ENCODE measurements around the gene PRKCE.

PRKCE gene

DNA sequence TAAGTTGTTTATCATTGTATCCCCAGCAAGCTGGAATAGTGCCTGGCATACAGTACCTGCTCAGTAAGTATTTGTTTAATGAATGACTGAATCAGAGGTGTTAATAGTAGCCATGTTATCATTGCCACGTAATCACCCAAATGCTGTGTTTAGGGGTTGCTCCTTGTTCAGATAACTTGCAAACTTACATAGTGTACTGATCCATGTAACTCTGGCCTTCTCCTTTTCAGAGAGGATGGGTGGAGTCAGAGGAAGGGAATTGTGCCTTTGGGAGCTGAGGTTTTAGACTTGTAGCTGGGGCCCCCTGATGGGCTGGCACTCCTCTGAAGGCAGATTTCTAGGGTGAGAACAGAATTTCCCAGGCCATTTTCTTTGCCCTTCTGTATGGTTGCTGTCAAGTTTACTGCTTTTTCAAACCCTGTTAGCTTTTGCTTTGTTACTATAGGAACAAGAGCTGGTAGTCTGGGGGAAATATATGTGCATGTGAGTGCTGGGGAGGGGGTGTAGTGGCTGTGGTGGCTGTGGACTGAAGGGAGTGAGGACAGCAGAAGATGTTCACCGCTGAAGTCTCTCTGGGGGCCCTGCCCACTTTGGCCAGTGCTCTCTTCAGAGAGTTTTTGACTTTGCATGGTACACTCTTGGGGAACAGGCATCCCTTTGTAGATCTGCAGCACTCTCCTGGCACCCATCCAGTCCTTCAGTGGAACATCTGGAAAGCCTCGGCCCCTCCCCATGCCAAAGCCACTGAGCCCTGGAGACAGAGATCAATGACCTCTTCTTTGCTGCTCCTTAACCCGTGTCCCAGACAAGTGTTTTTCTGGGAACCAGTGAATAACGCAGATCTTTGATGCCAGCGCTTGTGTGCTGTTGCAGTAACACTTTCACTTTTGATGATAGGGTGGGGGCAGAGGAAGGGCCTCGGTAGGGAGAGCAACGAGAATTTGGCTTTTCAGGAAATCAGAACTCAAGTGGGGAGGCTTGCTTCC lies 209.0 kb downstream of the PRKCE start:
- no peak for DNase-seq (ENCODE audit: low read depth)

DNA sequence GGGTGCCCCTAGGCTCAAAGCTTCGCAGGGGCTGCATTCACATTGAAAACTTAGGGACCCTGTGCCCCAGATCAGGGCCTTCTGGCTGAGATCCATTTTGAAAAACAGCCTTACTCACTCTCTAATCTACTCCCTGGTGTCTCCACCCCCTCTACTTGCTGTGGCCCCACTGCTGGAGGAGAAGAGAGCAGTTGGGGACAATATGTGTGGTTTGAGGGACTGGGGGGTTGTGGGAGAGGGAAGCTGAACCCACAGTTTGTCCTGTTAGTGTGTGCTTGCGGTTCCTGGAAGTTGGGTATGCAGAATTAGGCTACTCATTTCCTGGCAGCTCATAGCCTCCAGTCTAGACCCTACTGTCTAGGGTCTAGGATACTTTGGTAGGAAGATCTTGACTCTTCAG lies 211.4 kb downstream of the PRKCE start:
- no peak for DNase-seq (ENCODE audit: low read depth)

DNA sequence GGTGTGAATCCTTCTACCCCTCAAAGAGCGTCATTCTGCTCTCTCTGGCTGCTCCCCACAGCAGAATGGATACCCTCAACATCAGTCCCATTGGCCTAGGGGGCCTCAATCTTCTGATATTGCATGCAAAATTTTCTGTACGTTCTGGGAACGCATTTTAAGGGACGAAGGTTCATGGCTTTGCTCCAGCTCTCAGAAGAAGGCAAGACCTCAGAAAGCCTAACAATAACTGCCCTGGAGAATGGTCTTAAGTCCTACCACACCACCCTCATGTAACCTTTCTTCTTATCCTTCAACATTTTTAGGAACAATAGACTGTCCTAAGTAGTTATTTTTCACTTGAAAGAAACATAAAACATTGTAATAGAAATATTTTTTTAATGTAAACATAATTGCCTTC lies 212.6 kb downstream of the PRKCE start:
- DNase-seq (ENCODE audit: low read depth): no peak

DNA sequence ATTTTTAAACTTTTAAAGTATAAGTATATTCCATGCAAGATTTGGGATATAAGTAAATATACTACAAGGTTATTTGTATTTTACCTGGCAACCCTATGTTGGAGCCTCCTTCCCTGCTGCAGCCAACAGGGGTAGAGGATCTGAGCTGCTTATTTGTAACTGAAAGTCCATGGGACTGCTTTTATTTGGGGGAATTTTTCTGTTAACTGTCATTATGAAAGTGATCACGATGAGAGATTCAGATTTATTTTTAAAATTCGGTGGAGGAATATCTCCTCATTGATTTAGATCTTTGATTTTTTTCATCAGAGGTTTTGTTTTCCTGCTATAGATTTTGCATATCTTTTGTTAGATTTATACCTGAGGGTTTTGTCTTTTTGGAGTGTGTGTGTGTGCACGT lies 215.9 kb downstream of the PRKCE start:
- no peak for DNase-seq (ENCODE audit: low read depth)

DNA sequence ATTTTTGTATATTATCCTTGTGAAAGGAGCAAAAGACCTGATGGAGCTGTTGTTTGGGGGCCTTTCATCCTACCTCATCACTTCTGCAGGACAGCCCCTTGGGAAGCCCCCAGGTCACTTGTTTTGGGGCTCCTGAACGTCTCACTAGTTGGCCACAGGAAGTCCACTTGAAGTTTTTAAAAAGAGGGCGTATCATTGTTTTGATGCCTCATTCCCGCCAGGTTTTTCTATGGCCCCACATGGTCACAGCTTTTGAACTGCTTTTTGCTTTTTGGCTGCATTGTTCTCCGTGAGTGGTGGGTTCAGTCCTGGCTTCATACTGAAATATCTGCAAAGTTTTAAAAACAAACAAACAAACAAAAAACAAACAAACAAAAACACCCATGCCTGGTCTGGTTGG lies 216.3 kb downstream of the PRKCE start:
- no peak for DNase-seq (ENCODE audit: low read depth)

DNA sequence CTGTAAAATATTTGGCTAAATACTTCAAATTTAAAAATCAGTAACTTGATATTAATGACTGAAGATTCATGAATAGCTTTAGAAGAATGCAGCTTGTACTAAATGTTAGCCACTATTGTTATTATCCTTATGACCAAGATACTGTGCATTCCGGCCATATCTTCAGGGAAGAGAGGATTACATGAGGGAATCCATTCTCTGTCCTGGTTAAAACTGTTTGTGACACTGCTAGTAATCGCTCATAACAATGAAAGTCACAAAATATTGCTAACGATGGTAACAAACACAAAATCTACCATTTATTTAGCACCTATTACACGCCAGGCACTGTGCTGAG lies 217.7 kb downstream of the PRKCE start:
- peak; percentile 12 for DNase-seq (ENCODE audit: low read depth)

DNA sequence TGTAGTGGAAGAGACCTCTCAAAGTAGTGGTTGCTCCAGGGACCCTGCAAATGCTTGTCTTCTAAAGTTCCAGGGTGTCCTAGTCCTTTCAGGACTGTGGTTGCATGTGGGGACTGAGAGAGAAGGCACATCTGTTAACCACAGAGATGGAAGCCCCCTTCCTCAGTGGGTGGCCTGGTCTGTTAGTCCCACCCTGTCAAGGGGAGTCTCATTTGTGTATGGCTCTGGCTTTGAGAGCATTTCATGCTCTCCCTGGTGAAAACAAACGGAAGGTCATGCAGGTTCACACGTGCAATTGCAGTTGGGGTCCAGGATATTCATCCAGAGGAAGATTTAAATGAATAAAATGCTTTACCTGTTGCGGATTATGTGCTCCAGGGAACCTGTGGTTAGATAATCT lies 219.6 kb downstream of the PRKCE start:
- no peak for DNase-seq (ENCODE audit: low read depth)

DNA sequence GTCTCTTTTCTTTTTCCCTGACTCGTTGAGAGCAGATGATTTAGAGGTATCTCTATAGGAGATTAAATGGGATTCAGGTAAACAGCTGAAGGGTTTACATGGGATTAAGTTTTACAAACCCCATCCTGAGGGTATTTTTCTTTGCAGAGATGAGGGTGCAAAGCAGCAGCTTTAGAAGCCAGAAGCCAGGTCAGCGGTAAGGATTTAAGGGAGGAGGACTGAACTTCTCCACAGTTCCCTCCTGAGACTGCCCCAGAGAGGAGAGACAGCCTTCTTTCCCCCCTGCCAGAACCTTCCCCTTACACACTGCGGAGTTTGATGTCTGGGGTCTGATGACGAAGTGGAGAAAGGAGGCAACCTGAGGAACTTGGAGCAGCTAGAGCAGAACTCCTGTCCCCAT lies 220.1 kb downstream of the PRKCE start:
- no peak for DNase-seq (ENCODE audit: low read depth)

DNA sequence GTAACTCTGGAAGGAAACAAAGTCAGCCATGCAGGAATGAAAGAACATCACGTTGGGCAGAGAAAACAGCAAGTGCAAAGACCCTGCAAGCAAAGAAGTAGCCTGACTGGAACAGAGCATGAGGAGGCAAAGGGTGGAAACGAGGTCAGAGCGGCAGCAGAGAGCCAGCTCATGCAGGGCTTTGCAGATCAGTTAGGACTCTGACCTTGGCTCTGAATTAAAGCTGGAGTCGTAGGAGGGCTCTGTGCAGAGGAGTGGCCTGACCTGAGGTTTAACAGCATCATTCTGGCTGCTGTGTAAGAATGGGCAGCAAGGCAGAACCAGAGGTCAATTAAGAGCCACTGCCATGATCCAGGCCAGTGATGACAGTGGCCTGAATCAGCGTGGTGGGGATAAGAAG lies 220.7 kb downstream of the PRKCE start:
- no peak for DNase-seq (ENCODE audit: low read depth)

DNA sequence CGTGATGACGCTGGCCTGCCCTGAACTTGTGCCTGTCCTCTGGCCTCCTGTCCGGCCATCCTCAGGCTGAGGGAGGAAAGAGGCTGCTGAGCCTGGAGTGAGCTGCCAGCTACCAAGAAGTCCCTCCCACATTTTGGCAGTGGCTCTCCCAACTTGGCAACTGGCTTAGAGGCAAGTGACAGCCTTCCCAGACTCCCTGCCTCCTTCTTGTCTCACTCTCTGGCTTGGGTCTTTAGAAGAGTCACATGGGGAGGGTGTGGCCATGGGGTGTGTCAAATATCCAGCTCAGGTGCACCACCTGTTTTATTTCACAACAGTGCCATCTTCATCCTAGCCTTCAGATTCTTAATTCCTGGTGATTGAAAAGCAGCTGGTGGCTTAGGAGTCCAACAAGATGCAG lies 222.9 kb downstream of the PRKCE start:
- DNase-seq (ENCODE audit: low read depth): no peak

DNA sequence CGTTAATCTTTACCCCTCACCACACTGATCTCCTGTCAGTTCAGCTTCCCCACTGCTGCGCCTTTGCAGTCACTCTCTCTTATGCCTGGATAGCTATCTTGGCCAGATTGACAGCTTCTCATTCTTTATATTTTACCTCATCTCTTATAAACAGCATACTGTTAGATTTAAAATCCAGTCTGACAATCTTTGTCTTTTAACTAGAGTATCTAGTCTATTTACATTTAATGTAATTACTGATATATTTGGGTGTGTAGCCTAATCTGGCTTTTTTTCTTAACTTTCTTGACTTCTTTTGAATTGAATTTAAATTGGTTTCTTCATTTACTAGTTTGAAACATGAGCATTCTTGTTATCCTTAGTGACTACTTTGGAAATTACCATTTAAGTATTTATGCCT lies 225.1 kb downstream of the PRKCE start:
- DNase-seq (ENCODE audit: low read depth): no peak

DNA sequence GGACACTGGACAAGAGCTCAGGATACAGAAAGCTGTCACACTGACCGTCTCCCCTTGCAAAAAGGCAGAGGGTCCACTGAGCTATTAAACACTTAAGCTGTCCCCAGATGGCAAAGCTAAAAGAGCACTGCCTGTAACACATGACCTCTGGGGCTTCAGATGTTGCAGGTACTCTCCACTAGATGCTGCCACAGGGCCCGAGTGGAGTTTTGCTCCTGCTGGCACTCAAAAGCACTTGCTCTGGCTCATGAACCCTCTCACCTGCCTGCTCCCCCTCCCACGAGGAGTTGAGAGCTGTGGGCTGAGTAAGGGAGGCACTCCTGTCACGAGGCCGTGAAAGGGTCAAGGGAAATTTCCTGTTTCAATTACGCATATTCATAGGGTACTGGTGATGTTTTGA lies 227.9 kb downstream of the PRKCE start:
- no peak for DNase-seq (ENCODE audit: low read depth)

DNA sequence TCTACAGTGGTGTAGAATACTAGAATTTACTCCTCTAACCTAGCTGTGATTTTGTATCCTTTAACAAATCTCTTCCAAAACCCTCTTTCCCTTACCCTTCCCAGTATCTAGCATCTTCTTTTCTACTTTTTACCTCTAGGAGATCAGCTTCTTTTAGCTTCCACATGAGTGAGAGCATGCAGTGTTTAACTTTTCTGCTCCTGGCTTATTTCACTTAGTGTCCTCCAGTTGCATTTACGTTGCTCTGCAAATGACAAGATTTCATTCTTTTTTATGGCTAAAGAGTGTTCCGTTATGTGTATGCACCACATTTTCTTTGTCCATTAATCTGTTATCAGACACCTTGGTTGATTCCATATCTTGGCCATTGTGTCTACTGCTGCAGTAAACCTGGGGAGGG lies 228.5 kb downstream of the PRKCE start:
- no peak for DNase-seq (ENCODE audit: low read depth)

DNA sequence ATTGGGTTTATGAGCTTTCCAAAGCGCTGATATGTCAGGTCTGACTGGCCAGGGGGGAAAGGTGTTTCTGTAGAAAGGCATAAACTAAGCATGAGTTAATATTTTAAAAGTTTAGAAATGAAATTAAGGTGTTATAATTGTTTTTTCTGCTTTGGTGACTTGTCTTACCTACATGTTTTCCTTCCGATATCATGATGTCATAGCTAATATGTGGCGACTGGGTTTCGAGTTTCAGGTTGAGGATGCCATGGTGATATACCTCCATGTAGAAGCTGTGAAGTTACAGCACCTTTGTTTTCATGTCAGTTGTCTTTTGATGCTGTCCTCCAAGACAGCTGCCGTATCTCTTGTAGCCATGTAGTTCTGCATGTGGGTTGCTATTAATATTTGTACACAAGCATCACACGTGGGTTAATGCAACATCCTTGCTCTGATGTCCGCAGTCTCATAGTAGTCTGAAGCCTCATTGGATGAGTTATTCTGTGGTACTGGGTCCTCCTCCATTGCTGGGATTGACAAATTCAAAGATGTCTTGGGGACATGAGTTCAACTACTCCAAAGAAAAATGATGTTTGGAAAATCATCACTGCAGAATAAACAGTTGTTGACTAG lies 230.6 kb downstream of the PRKCE start:
- DNase-seq (ENCODE audit: low read depth): no peak

DNA sequence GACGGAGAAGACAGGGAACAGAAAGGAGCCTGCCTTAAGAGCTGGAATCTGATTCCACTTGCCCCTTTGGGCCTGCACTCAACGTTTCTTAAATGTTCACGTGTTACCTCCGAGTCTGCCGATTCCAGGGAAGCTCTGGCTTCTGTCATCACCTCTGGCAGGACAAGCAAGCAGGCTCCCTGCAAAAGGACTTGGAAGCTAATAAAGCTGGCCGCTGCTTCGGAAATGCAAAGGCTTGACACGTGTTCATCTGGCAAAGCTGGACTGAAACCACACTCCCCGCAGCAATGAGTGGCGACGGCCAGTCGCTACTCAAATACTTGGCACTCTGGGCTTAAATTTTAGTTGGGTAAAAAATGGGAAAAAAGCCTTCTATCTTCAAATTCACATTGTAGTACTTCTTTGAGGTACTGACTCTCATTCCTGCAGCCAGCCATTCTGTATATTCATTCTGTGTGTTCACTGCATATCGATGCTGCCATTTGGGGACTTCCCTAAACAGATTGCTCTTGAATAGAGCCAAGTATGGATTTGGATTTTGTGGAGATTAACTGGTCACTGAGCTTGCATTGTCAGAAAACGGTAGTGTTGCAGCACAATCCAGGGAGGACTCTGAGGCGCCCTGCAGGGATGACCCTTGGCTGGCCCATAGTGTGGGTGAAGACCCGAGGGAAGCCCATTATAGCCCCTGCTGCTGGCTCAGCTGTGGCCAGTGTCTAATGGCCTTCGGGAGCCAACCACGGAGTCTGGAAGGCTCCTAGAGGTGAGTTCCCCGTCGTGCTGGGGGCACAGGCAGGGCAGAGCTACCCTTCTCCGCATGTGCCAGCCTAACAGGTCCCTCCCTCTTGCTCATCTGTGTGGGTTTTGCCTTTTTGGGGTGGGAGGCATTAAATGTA lies 231.5 kb downstream of the PRKCE start:
- no peak for DNase-seq (ENCODE audit: low read depth)

DNA sequence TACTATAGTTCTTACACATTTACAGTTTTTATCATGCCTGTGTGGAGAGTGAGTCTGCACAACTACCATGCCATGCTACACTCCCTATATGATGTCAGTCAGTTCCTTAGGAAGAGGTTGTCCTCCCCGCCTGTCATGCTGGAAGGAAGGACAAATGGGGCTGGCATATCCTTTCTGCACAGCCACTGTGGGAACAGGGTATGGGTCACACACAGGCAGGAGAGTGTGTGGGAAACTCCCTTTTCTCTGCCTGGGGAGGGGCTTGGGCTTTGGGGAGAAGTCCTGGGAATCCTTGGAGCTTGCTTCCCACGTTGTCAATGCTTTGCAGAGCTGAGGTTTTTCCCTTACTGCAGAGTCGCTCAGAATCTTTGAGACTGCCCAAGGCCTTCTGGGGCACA lies 232.1 kb downstream of the PRKCE start:
- no peak for DNase-seq (ENCODE audit: low read depth)

DNA sequence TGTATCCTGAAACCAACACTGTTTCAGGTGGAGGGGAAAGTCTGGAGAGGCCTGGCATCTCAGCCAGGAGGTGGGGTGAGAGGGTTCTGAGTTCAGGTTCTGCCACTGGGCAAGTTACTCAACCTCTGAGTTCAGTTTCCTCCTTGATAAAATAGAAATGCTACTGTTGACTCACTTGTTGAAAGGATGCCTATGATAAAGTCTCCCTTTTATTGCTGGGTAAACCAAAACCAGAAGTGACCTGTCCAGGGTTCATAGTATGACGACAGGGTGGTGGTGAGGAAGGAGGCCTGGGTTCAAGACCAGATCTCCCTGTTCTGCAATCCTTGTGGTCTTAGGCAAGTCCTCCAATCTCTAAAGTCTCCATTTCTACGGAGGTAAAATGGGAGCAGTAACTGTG lies 232.7 kb downstream of the PRKCE start:
- DNase-seq (ENCODE audit: low read depth): no peak

DNA sequence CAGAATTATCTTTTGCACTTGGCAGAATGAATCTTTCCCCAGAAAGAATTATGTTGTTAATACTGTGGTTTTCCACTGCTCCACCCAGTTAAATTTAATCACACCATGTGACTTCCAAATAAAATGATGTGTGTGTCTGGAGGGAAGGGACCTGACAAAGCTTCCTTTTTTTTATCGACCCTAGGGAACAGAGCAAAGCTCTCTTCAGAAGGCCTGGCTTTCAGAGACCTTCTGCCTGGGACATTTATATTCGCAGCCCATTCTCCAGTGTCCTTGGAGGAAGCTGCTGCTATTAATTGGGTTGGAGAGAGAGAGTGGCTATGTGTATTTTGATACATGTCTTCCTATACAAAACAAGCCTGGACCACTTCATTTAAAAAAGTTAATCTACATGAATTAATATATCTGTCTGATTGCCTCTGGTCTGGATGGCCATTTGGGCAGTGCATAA lies 233.7 kb downstream of the PRKCE start:
- DNase-seq (ENCODE audit: low read depth): no peak

DNA sequence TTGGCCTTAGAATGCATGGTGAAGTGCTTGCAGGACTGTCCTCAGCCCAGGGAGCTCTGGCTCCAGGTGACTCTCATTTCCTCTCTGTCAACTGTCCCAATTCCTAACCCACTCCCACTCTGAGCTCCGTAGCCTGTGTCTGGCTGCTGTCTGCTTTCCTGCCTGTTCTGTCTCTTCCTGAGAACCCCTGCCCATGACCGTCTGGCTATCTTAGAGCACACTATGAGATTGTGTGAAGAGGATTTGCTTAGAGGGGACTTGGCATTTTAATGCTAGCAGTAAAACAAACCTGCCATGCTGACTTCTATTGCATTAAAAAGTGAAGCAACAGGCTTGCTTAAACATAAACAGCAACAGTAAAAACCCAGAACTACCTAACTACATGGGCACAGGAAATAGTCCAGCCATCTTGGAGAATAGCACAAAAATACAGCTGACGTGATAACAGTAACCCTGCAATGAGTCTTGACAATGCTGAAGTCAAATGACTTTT lies 234.7 kb downstream of the PRKCE start:
- no peak for DNase-seq (ENCODE audit: low read depth)

DNA sequence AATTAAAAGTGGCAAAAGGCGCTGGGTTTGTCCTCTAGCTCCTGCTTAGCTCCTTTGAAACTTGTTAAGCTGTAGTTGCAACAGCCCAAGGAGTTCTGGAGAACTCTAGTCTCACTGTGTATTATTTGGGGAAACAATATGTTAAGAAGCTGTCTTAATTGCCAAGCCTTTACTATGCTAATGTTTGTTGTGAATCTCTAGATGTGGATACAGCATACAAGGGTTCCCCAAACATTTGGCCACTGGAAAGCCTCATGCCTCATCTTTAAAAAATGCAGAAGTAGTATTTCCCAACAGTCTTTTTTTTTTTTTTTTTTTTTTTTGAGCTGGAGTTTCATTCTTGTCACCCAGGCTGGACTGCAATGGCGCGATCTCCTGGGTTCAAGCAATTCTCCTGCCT lies 236.7 kb downstream of the PRKCE start:
- DNase-seq (ENCODE audit: low read depth): no peak

DNA sequence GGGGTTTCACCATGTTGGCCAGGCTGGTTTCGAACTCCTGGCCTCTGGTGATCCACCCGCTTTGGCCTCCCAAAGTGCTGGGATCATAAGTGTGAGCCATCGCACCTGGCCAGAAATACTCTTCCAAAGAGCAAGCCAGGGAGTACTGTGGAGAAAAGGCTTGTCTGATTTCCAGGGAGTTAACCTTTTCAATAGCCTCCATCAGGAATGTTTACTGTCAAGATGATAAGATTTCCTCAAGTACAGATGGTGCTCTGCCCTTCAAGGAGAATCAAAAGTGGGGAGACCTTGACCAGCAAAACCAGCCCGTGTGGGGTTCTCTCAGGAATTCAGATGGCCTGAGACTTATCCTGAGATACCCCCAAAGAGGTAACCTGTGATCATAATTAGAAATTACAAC lies 237.2 kb downstream of the PRKCE start:
- no peak for DNase-seq (ENCODE audit: low read depth)

DNA sequence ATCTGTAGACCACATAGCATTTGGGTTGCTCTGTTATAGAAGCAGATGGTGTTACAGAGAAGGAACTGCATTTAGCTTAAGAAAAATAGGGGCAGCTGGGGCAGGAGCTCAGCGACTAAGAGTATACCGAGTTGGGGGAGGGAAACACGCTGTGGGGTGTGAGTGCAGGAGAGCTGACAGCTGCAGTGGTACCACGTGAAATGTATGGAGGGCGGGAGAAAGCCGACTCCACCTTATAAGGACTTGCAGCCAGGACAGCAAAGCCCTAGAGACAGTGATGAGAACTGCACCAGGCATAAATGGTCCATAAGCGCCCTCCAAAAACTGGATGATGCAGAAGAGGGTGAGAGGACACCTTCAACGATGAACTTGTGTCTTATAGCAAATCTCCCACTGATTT lies 237.6 kb downstream of the PRKCE start:
- no peak for DNase-seq (ENCODE audit: low read depth)

Data from HS-27A (cell line).